ENCODE measurements around the gene FNDC8.
"Not testable (repeated sequence)": the region's sequence is repeated elsewhere in the genome, so short reads cannot be mapped to it uniquely, and the experiment has no call there.

The FNDC8 gene

GRCh38 chr17:35138218-35138617, 16.8 kb downstream of the FNDC8 start:
- in situ Hi-C loops (cut with HindIII; ENCODE audit: low sequenced_read_pairs): loop anchor here (25.0 kb wide), 2 partner anchors 301 to 701 kb away; no protein-coding TSS in a partner anchor

DNA sequence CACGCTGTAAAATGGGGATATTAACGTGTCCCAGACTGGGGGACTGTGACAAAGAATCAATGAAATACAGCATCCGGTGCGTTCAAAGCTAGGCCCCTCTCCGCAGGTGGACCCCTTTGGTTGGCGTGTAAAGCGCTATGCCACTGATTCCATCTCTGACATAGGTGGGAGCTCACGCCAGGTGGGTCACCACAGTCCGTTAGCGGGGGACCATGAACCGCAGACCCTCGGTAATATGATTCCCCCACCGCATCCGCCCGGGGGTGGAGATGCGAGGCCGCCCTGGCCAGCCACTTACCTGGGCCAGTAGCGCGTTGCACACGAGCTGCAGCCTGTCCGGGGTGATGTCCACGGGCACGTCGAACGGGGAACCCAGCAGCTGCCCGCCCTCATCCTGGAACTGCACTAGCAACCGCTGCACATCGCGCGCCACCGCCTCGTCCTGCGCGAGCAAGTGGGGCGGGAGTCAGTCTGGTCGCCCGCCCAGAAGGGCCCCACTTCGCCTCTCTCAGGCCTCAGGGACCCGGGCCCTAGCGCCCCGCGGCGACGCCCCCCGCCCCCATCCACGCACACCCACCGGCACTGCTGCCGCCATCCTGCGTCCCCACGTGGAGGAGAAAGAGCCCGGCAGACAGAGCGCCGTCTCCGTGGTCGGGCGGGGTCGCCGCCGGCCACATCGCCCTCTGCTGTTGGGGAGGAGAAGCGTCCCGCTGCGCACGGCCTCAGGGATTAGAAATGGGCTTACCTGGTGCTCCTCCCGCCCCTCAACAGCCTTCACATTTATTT, 20.5 kb downstream of the FNDC8 start, which contains the start of gene NLE1:
Gene NLE1 (minus strand): TSS at position 623 of the 786 bp plus-strand sequence. CDS start 28 bp downstream, at position 595.
- in situ Hi-C loops (cut with HindIII; ENCODE audit: low sequenced_read_pairs): loop anchor here (25.0 kb wide), 2 partner anchors 305 to 705 kb away; no protein-coding TSS in a partner anchor

- in situ Hi-C loops (cut with HindIII; ENCODE audit: low sequenced_read_pairs): loop anchor here (25.0 kb wide), 2 partner anchors 305 to 705 kb away; no protein-coding TSS in a partner anchor
Measured at GRCh38 chr17:35142467-35142796, 21.0 kb downstream of the FNDC8 start.

- in situ Hi-C loops (cut with HindIII; ENCODE audit: low sequenced_read_pairs): loop anchor here (25.0 kb wide), 2 partner anchors 308 to 708 kb away; no protein-coding TSS in a partner anchor
Measured at GRCh38 chr17:35144840-35145239, 23.4 kb downstream of the FNDC8 start.

- in situ Hi-C loops (cut with HindIII; ENCODE audit: low sequenced_read_pairs): loop anchor here (25.0 kb wide), 2 partner anchors 309 to 709 kb away; no protein-coding TSS in a partner anchor
Measured at GRCh38 chr17:35146214-35146833, 24.9 kb downstream of the FNDC8 start.

DNA sequence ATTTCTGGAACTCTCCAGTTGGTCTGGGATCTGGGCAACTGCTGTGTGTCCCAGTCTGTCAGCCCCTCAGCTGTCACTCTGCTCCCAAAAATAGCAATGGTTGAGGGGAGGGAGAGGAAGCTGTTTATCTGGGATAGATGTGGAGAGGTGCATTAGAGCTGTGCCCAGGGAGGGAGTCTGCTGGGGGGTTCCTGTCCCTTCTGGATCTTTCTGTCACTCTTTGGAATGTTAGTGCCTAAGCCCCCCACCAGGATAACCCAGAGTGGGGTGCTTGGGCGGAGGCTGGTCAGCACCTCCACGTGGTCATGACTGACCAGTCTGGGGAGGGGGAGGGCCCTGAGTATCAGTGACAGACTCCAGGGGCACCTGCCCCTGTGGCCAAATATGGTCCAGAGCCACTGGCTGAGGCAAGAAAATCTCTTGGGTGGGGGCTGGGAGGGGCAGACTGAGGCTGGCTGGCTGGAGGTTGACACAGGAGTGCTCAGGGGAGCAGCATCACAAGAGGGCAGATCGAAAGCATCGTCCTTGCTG, 26.0 kb downstream of the FNDC8 start, which contains the start of gene UNC45B:
Gene UNC45B (plus strand): TSS at position 443 of the 531 bp plus-strand sequence. CDS start 447 bp downstream, outside the sequence.
- in situ Hi-C loops (cut with HindIII; ENCODE audit: low sequenced_read_pairs): loop anchor here (25.0 kb wide), 2 partner anchors 310 to 710 kb away; no protein-coding TSS in a partner anchor

GRCh38 chr17:35148144-35148543, 26.7 kb downstream of the FNDC8 start:
- in situ Hi-C loops (cut with HindIII; ENCODE audit: low sequenced_read_pairs): loop anchor here (25.0 kb wide), 2 partner anchors 311 to 711 kb away; no protein-coding TSS in a partner anchor

GRCh38 chr17:35149941-35150340, 28.5 kb downstream of the FNDC8 start:
- in situ Hi-C loops (cut with HindIII; ENCODE audit: low sequenced_read_pairs): loop anchor here (25.0 kb wide), 2 partner anchors 313 to 713 kb away; no protein-coding TSS in a partner anchor

DNA sequence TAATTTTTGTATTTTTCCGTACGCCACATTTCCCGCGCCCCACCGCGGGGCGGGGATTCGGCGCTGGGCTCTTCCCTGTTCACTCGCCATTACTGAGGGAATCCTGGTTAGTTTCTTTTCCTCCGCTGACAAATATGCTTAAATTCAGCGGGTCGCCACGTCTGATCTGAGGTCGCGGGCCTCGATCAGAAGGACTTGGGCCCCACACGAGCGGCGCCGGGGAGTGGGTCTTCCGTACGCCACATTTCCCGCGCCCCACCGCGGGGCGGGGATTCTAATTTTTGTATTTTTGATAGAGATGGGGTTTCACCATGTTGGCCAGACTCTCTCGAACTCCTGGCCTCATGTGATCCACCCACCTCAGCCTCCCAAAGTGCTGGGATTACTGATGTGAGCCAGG, 29.7 kb downstream of the FNDC8 start:
- in situ Hi-C loops (cut with HindIII; ENCODE audit: low sequenced_read_pairs): not testable (repeated sequence)

GRCh38 chr17:35152421-35153140, 31.2 kb downstream of the FNDC8 start:
- in situ Hi-C loops (cut with HindIII; ENCODE audit: low sequenced_read_pairs): no loop called here

- in situ Hi-C loops (cut with HindIII; ENCODE audit: low sequenced_read_pairs): no loop called here
Measured at GRCh38 chr17:35154196-35155165, 33.1 kb downstream of the FNDC8 start.

DNA sequence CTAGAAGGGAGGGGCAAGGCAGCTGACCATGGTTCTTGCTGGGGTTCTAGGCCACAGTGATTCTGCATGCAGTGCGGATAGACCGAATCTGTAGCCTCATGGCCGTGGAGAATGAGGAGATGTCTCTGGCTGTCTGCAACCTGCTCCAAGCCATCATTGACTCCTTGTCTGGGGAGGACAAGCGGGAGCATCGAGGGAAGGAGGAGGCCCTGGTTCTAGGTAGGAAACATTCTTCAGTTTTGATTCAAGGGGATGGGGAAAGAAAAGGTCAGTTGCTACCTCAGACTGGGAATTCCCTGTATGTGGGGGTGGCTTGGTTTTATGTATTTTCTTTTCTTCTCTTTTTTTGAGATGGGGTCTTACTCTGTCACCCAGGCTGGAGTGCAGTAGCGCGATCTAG, 33.8 kb downstream of the FNDC8 start:
- in situ Hi-C loops (cut with HindIII; ENCODE audit: low sequenced_read_pairs): no loop called here

DNA sequence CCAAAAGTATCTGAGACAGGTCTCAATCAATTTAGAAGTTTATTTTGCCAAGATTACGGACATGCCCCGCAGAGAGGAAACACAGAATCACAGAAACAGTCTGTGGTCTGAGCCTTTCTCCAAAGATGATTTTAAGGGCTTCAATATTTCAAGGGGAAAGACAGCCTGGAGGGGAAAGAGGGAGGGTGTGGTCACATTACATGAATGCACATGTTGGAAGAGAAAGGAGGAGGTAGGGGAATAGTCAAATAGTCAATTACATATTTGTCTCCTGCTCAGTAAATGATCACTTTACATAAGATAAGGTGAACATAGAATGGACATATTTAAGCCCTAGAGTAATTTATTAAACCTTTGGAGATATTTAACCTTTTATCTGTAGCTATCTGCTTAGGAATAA, 38.5 kb downstream of the FNDC8 start:
- in situ Hi-C loops (cut with HindIII; ENCODE audit: low sequenced_read_pairs): no loop called here

DNA sequence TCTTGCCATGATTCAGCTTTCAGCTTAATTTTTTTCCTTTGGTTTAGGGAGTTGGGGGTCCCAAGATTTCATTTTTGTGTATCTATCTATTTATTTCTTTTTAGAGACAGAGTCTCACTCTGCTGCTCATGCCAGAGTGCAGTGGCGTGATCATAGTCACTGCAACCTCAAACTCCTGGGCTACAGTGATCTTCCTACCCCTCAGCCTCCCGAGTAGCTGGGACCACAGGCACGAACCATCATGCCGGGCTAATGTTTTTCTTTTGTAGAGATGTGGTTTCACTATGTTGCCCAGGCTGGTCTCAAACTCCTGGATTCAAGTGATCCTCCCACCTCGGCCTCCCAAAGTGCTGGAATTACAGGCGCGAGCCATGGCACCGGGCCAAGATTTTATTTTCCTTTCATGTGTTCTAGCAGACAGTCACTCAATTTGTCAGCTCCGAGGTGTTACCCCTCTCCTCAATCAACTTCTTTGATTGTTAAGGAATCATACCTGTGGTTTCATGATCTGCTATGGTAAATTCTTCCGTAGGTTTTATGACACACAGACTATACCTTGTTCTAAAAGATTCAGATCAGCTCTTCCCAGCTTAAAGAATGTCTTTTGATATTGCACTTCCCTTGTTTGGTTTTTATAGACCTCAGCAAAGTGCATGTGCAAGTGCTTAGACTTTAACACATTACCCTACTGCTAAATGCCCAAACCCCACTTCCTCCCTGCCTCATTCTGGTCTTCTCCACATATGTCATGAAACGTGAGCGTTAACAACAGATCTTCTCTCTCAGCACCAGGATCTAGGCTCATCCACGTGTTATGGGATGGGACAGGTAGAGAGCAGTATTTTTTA, 39.2 kb downstream of the FNDC8 start:
- in situ Hi-C loops (cut with HindIII; ENCODE audit: low sequenced_read_pairs): no loop called here

DNA sequence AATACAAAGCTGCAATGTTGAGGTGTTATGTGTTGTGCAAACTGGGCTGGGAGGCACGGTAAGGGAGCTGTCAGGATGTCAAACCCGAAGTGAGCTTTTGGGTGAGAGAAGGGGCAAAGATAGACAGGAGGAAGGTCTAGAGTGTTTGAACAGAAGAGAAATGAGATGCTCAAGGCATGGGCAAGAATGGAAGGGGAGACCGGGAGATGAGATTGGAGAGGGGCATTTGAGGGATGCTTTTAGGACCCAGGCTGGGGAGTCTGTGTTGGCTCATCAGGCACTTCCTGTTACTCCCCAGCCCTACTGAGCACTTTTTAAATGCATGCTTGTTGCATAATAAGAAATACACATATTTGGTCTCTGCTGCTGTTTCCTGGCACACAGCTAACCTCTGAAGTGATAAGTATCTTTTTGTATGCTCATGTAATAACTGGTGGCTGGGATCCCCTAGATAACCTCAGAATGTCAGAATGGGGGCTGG, 39.9 kb downstream of the FNDC8 start:
- in situ Hi-C loops (cut with HindIII; ENCODE audit: low sequenced_read_pairs): no loop called here

DNA sequence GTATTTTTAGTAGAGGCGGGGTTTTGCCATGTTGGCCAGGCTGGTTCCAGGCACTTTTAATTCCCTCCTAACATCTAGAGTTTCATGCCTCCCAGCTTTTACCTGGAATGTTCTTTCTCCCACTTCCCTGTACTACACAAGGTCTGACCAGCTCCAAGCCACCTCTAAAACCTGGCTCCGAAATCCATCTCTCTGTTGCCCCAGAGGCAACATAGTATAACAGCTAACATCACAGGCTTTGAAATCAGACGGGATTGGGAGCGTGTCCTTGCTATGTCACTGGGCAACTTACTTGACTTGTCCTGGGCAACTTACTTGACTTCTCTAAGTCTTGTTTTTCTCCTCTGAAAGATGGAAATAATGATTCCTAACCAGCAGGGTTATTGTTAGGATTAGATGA, 41.3 kb downstream of the FNDC8 start:
- in situ Hi-C loops (cut with HindIII; ENCODE audit: low sequenced_read_pairs): no loop called here

GRCh38 chr17:35163886-35164285, 42.5 kb downstream of the FNDC8 start:
- in situ Hi-C loops (cut with HindIII; ENCODE audit: low sequenced_read_pairs): no loop called here

- in situ Hi-C loops (cut with HindIII; ENCODE audit: low sequenced_read_pairs): no loop called here
Measured at GRCh38 chr17:35164716-35165115, 43.3 kb downstream of the FNDC8 start.

All from endothelial cell of hepatic sinusoid (primary cell).